HepG2 (cell line): ENCODE data around the gene PHKB. TPM values are rescaled to one million over a fixed set of nuclear protein-coding genes. Genes with fewer than 3 reads are reported as not detected.

Experiments
- ELF1 ChIP-seq: sonication (generic); formaldehyde crosslinking; IDR thresholded peaks from 2 replicates; pipeline ENCODE4 v1.4.0; 2020; ENCODE audit warnings: missing genetic modification reagents
- IRF2 ChIP-seq: IDR thresholded peaks from 2 replicates; pipeline ENCODE4 v1.6.1; 2018; ENCODE audit warnings: missing genetic modification reagents, missing compliant biosample characterization
- JDP2 ChIP-seq: sonication (generic); formaldehyde crosslinking; IDR thresholded peaks from 2 replicates; pipeline ENCODE4 v1.8.1; 2022; ENCODE audit warnings: missing genetic modification reagents, borderline replicate concordance
- NCOA2 ChIP-seq: sonication (generic); formaldehyde crosslinking; IDR thresholded peaks from 2 replicates; pipeline ENCODE4 v1.8.0; 2022; ENCODE audit warnings: inconsistent platforms
- NR2F1 ChIP-seq, 2 experiments: fragments of 450-650 bp in 1 of 2; formaldehyde crosslinking in 1 of 2; IDR thresholded peaks; 2 replicates each; pipeline versions ENCODE4 v1.5.0 to v1.6.1; 2016 to 2020; ENCODE audit warnings: mild to moderate bottlenecking in 1 of 2, missing compliant biosample characterization in 1 of 2, missing genetic modification reagents in 1 of 2, moderate library complexity in 1 of 2
- SMC3 ChIP-seq: IDR thresholded peaks from 2 replicates; pipeline ENCODE4 v1.6.1; 2011; ENCODE audit warnings: low read length, improper control_type of control experiment
- TSC22D2 ChIP-seq: sonication (generic); formaldehyde crosslinking; IDR thresholded peaks from 2 replicates; pipeline ENCODE4 v1.5.1; 2020; ENCODE audit warnings: missing genetic modification reagents, mild to moderate bottlenecking, borderline replicate concordance
- WIZ ChIP-seq: sonication (generic); formaldehyde crosslinking; IDR thresholded peaks from 2 replicates; pipeline ENCODE4 v1.5.1; 2020; ENCODE audit warnings: mild to moderate bottlenecking, missing genetic modification reagents
- ZNF546 ChIP-seq: sonication (generic); formaldehyde crosslinking; conservative IDR thresholded peaks from 2 replicates; pipeline ENCODE4 v1.8.1; 2023; ENCODE audit warnings: mild to moderate bottlenecking, missing genetic modification reagents
- polyA plus RNA-seq, 8 experiments: library from polyadenylated mRNA; depleted of rRNA in 3 of 8; stranded (reverse) in 7 of 8; unstranded in 1 of 8; fragments of >200 nt; fragmentation: Illumina TruSeq in 4 of 8; extraction: Trizol in 4 of 8; gene quantifications; 2 replicates each; pipeline versions ENCODE4 v1.2.1 to v1.2.3, GENCODE V29; 2011 to 2016; ENCODE audit warnings: low read depth in 4 of 8, missing spikeins in 1 of 8, mixed read lengths in 1 of 8; ENCODE audit not compliant: insufficient read depth in 1 of 8
- total RNA-seq, 5 experiments: library from RNA; depleted of rRNA; stranded (reverse); fragments of >200 nt; fragmentation: Illumina TruSeq; extraction: Trizol; gene quantifications; 2 replicates each; pipeline ENCODE4 v1.2.3, GENCODE V29; 2016; ENCODE audit warnings: low read depth in 1 of 5
- TF ChIP-seq, protein P1 (sequence below): sonication (generic); formaldehyde crosslinking; IDR thresholded peaks from 2 replicates; pipeline ENCODE4 v1.5.0; 2020; ENCODE audit warnings: mild to moderate bottlenecking, missing genetic modification reagents, moderate library complexity
- TF ChIP-seq, protein P2 (sequence below): sonication (generic); formaldehyde crosslinking; IDR thresholded peaks from 2 replicates; pipeline ENCODE4 v1.4.0; 2020; ENCODE audit warnings: mild to moderate bottlenecking, missing genetic modification reagents
- TF ChIP-seq, protein P3 (sequence below): sonication (generic); formaldehyde crosslinking; IDR thresholded peaks from 2 replicates; pipeline ENCODE4 v1.4.0; 2020; ENCODE audit warnings: missing genetic modification reagents, borderline replicate concordance
- TF ChIP-seq, protein P4 (sequence below): sonication (generic); formaldehyde crosslinking; IDR thresholded peaks from 2 replicates; pipeline ENCODE4 v1.8.0; 2022; ENCODE audit warnings: mild to moderate bottlenecking, missing genetic modification reagents; ENCODE audit not compliant: insufficient replicate concordance
- TF ChIP-seq, protein P5 (sequence below): sonication (generic); formaldehyde crosslinking; IDR thresholded peaks from 2 replicates; pipeline ENCODE4 v1.4.0; 2020; ENCODE audit warnings: low read depth, mild to moderate bottlenecking, missing genetic modification reagents
- TF ChIP-seq, protein P6 (sequence below): sonication (generic); formaldehyde crosslinking; IDR thresholded peaks from 2 replicates; pipeline ENCODE4 v1.5.0; 2020; ENCODE audit warnings: missing genetic modification reagents

PHKB gene
- total and polyA plus RNA-seq, 2 of the 13 experiments (the other 11 are each of a cell fraction or from before 2014, with no cell fraction given), result 66.0 to 80.8 TPM

DNA sequence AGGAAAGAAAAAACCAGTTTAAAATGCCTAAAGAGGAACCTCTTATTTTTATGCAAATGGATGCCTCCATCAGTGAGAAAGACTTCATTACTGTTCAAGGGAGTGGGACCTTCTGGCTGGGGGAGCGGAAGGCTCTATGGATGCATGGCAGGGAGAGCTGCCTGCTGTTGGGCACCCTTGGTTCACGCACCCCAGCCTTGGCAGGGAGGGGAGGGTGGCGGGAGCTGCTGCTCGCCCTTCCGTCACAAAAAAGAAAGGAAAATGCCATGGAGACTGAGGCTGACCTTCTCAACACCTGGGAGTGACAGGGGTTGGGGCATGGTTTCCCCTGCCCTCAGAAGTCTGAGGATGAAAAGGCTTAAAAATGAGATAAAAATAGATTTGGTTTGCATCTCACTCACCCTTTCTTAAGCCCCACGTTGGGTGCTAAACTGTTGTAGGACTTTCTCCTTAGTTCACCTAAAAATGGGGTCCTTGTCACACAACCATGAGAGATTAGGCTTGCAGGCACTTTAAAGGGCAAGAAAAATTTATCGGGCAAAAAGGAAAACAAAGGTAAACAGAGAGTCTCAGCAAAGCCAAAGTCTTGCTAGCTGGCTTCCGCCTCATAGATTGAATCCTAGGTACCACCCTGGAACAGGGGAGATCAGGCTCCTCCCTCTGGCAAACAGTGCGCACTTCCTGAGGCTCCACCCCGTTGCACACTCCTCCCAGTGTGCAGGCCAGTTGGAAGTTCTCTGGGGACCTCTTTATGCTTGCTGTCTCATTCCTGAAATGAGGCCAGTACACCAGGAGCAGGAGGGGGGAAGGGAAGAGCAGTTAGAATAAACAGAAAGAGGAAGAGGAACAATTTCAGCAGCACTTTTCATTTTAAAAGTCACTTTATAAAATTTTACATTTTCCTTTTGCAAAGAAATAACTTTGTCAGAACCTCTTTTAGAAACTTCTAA is 31.6 kb downstream of the PHKB start (continued):
- TF ChIP-seq, protein P1, sequence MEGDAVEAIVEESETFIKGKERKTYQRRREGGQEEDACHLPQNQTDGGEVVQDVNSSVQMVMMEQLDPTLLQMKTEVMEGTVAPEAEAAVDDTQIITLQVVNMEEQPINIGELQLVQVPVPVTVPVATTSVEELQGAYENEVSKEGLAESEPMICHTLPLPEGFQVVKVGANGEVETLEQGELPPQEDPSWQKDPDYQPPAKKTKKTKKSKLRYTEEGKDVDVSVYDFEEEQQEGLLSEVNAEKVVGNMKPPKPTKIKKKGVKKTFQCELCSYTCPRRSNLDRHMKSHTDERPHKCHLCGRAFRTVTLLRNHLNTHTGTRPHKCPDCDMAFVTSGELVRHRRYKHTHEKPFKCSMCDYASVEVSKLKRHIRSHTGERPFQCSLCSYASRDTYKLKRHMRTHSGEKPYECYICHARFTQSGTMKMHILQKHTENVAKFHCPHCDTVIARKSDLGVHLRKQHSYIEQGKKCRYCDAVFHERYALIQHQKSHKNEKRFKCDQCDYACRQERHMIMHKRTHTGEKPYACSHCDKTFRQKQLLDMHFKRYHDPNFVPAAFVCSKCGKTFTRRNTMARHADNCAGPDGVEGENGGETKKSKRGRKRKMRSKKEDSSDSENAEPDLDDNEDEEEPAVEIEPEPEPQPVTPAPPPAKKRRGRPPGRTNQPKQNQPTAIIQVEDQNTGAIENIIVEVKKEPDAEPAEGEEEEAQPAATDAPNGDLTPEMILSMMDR (CRISPR knock-in tag), result peak; percentile 33
- peak; percentile 59; the same call in 1 of the 2 replicates for TF ChIP-seq IRF2 (CRISPR knock-in tag)
- peak; percentile 40; the same call in 1 of the 2 replicates for TF ChIP-seq NCOA2 (CRISPR knock-in tag)
- no peak for TF ChIP-seq JDP2 (CRISPR knock-in tag)
- TF ChIP-seq, protein P2, sequence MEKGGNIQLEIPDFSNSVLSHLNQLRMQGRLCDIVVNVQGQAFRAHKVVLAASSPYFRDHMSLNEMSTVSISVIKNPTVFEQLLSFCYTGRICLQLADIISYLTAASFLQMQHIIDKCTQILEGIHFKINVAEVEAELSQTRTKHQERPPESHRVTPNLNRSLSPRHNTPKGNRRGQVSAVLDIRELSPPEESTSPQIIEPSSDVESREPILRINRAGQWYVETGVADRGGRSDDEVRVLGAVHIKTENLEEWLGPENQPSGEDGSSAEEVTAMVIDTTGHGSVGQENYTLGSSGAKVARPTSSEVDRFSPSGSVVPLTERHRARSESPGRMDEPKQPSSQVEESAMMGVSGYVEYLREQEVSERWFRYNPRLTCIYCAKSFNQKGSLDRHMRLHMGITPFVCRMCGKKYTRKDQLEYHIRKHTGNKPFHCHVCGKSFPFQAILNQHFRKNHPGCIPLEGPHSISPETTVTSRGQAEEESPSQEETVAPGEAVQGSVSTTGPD (CRISPR knock-in tag), result no peak
- TF ChIP-seq, protein P3, sequence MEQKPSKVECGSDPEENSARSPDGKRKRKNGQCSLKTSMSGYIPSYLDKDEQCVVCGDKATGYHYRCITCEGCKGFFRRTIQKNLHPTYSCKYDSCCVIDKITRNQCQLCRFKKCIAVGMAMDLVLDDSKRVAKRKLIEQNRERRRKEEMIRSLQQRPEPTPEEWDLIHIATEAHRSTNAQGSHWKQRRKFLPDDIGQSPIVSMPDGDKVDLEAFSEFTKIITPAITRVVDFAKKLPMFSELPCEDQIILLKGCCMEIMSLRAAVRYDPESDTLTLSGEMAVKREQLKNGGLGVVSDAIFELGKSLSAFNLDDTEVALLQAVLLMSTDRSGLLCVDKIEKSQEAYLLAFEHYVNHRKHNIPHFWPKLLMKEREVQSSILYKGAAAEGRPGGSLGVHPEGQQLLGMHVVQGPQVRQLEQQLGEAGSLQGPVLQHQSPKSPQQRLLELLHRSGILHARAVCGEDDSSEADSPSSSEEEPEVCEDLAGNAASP, result peak; percentile 38; the same call in 1 of the 2 replicates
- TF ChIP-seq, protein P4, sequence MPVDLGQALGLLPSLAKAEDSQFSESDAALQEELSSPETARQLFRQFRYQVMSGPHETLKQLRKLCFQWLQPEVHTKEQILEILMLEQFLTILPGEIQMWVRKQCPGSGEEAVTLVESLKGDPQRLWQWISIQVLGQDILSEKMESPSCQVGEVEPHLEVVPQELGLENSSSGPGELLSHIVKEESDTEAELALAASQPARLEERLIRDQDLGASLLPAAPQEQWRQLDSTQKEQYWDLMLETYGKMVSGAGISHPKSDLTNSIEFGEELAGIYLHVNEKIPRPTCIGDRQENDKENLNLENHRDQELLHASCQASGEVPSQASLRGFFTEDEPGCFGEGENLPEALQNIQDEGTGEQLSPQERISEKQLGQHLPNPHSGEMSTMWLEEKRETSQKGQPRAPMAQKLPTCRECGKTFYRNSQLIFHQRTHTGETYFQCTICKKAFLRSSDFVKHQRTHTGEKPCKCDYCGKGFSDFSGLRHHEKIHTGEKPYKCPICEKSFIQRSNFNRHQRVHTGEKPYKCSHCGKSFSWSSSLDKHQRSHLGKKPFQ (CRISPR knock-in tag), result peak; percentile 22
- TF ChIP-seq ELF1, result peak; percentile 84
- no peak for TF ChIP-seq NR2F1 (CRISPR knock-in tag; IDR thresholded peaks at IDR 0.05)
- TF ChIP-seq, protein P5, sequence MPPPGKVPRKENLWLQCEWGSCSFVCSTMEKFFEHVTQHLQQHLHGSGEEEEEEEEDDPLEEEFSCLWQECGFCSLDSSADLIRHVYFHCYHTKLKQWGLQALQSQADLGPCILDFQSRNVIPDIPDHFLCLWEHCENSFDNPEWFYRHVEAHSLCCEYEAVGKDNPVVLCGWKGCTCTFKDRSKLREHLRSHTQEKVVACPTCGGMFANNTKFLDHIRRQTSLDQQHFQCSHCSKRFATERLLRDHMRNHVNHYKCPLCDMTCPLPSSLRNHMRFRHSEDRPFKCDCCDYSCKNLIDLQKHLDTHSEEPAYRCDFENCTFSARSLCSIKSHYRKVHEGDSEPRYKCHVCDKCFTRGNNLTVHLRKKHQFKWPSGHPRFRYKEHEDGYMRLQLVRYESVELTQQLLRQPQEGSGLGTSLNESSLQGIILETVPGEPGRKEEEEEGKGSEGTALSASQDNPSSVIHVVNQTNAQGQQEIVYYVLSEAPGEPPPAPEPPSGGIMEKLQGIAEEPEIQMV (CRISPR knock-in tag), result no peak
- TF ChIP-seq WIZ, result no peak
- TF ChIP-seq, protein P6, sequence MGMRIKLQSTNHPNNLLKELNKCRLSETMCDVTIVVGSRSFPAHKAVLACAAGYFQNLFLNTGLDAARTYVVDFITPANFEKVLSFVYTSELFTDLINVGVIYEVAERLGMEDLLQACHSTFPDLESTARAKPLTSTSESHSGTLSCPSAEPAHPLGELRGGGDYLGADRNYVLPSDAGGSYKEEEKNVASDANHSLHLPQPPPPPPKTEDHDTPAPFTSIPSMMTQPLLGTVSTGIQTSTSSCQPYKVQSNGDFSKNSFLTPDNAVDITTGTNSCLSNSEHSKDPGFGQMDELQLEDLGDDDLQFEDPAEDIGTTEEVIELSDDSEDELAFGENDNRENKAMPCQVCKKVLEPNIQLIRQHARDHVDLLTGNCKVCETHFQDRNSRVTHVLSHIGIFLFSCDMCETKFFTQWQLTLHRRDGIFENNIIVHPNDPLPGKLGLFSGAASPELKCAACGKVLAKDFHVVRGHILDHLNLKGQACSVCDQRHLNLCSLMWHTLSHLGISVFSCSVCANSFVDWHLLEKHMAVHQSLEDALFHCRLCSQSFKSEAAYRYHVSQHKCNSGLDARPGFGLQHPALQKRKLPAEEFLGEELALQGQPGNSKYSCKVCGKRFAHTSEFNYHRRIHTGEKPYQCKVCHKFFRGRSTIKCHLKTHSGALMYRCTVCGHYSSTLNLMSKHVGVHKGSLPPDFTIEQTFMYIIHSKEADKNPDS (CRISPR knock-in tag), result 0 out of 2 replicates have a peak, but pooled peaks have one; percentile 46
- peak; percentile 24; the same call in 1 of the 2 replicates for TF ChIP-seq SMC3
- no peak for TF ChIP-seq ZNF546
- TF ChIP-seq TSC22D2, result 0 out of 2 replicates have a peak, but pooled peaks have one; percentile 18
